SK-N-SH treated with all-trans-retinoic acid at 6 μM for 48 hours (cell line): Measurements from ENCODE around the gene FLYWCH2.

Source experiments
- ATAC-seq: fragments of 200-7000 bp; cut with Tn5 transposase; 3 replicates; pipeline ENCODE4 v1.9.1; 2020; ENCODE audit warnings: mild to moderate bottlenecking, moderate library complexity
- ARNTL ChIP-seq: fragments of 450-650 bp; formaldehyde crosslinking; IDR thresholded peaks from 2 replicates; pipeline ENCODE4 v1.5.0; 2020; ENCODE audit warnings: low read depth, mild to moderate bottlenecking, moderate library complexity, borderline replicate concordance
- GLIS3 ChIP-seq: fragments of 250-450 bp; sonication (Bioruptor Pico); IDR thresholded peaks from 2 replicates; pipeline ENCODE4 v1.5.0; 2020; ENCODE audit warnings: mild to moderate bottlenecking, moderate library complexity
- ISL1 ChIP-seq: fragments of 250-450 bp; sonication (Bioruptor Pico); IDR thresholded peaks from 2 replicates; pipeline ENCODE4 v2.1.2; 2022; ENCODE audit warnings: mild to moderate bottlenecking, moderate library complexity
- OSR1 ChIP-seq: fragments of 250-450 bp; sonication (Bioruptor Pico); IDR thresholded peaks from 2 replicates; pipeline ENCODE4 v1.8.0; 2022; ENCODE audit warnings: moderate library complexity, mild to moderate bottlenecking, inconsistent platforms
- PPARA ChIP-seq: fragments of 250-450 bp; sonication (Bioruptor Pico); IDR thresholded peaks from 2 replicates; pipeline ENCODE4 v1.5.0; 2020; ENCODE audit warnings: mild to moderate bottlenecking, borderline replicate concordance
- RARB ChIP-seq: fragments of 250-450 bp; sonication (Bioruptor Pico); IDR thresholded peaks from 2 replicates; pipeline ENCODE4 v1.8.0; 2021; ENCODE audit warnings: mild to moderate bottlenecking, moderate library complexity
- SNAI2 ChIP-seq: fragments of 250-450 bp; sonication (Bioruptor Pico); IDR thresholded peaks from 2 replicates; pipeline ENCODE4 v1.5.0; 2020; ENCODE audit warnings: mild to moderate bottlenecking, moderate library complexity
- TCF4 ChIP-seq: fragments of 250-450 bp; sonication (Bioruptor Pico); IDR thresholded peaks from 2 replicates; pipeline ENCODE4 v1.8.0; 2021; ENCODE audit warnings: mild to moderate bottlenecking, moderate library complexity, borderline replicate concordance
- TOX ChIP-seq: fragments of 250-450 bp; sonication (Bioruptor Pico); IDR thresholded peaks from 2 replicates; pipeline ENCODE4 v1.8.0; 2021; ENCODE audit warnings: mild to moderate bottlenecking, moderate library complexity, borderline replicate concordance
- ZFP3 ChIP-seq: fragments of 250-450 bp; sonication (Bioruptor Pico); IDR thresholded peaks from 2 replicates; pipeline ENCODE4 v1.5.0; 2020; ENCODE audit warnings: mild to moderate bottlenecking, moderate library complexity
- ZFP30 ChIP-seq: fragments of 450-650 bp; formaldehyde crosslinking; IDR thresholded peaks from 2 replicates; pipeline ENCODE4 v1.5.0; 2022; ENCODE audit warnings: mild to moderate bottlenecking, moderate library complexity
- ZNF565 ChIP-seq: fragments of 450-650 bp; formaldehyde crosslinking; conservative IDR thresholded peaks from 2 replicates; pipeline ENCODE4 v1.5.0; 2020; ENCODE audit warnings: low read depth, mild to moderate bottlenecking, moderate library complexity
- ZNF8 ChIP-seq: fragments of 450-650 bp; formaldehyde crosslinking; IDR thresholded peaks from 2 replicates; pipeline ENCODE4 v1.5.0; 2020; ENCODE audit warnings: mild to moderate bottlenecking, moderate library complexity
- TF ChIP-seq, protein P1 (sequence below): fragments of 250-450 bp; sonication (Bioruptor Pico); IDR thresholded peaks from 2 replicates; pipeline ENCODE4 v1.8.0; 2021; ENCODE audit warnings: low read depth, mild to moderate bottlenecking, moderate library complexity, borderline replicate concordance
- TF ChIP-seq, protein P2 (sequence below): fragments of 250-450 bp; sonication (Bioruptor Pico); IDR thresholded peaks from 2 replicates; pipeline ENCODE4 v1.5.1; 2021; ENCODE audit warnings: mild to moderate bottlenecking, moderate library complexity
- TF ChIP-seq, protein P3 (sequence below): fragments of 250-450 bp; sonication (Bioruptor Pico); IDR thresholded peaks from 2 replicates; pipeline ENCODE4 v1.8.0; 2020; ENCODE audit warnings: mild to moderate bottlenecking, moderate library complexity, borderline replicate concordance
- TF ChIP-seq, protein P4 (sequence below): fragments of 250-450 bp; sonication (Bioruptor Pico); IDR thresholded peaks from 2 replicates; pipeline ENCODE4 v1.5.1; 2020; ENCODE audit warnings: low read depth, mild to moderate bottlenecking, moderate library complexity
- TF ChIP-seq, protein P5 (sequence below): fragments of 250-450 bp; sonication (Bioruptor Pico); IDR thresholded peaks from 2 replicates; pipeline ENCODE4 v1.5.0; 2020; ENCODE audit warnings: mild to moderate bottlenecking, moderate library complexity

Gene FLYWCH2, protein sequence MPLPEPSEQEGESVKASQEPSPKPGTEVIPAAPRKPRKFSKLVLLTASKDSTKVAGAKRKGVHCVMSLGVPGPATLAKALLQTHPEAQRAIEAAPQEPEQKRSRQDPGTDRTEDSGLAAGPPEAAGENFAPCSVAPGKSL

DNA sequence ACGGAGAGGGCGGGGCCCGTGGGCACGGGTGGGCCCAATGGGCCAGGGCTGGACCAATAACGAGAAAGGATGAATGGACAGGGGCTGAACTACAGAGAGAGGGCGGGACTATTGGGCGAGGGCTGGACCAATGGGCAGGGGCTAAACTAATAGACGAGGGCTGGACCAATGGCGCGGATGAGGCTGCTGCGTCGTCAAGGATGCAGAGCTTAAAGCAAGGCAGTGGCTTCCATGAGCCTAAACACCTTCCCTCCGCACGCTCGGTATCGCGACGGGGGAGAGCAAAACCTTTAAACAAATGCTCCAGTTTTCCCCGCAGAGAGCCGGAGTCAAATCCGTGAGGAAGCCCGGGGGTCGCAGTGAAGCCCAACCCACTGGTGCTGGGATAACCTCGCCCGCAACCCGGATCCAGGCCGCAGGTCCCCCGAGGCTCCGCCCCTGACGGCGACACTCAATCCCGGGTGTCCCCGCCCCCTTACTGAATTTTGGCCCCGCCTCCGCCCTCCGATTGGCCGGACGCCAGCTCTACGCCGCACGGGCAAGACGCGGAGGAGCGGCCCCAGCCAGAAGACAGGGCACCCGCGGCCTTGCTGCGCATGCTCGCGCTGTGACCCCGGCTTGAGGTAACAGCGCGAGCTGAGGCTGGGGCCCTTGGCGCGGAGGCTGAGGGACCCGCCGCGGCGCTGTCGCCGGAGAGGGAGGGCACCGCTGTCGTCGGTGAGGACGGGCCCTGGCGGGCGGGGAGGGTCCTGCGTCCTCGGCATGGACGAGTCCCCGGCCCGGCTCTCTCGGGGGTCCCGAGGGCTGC is at the start of gene FLYWCH2:
FLYWCH2 (plus strand) TSS at position 566 of the 808 bp plus-strand sequence. CDS start 13,235 bp downstream, outside the sequence.
- peak; percentile 98 for ATAC-seq
- TF ChIP-seq ZFP30 (CRISPR knock-in tag) = no peak
- no peak for TF ChIP-seq OSR1 (CRISPR knock-in tag)
- no peak for TF ChIP-seq TCF4

DNA sequence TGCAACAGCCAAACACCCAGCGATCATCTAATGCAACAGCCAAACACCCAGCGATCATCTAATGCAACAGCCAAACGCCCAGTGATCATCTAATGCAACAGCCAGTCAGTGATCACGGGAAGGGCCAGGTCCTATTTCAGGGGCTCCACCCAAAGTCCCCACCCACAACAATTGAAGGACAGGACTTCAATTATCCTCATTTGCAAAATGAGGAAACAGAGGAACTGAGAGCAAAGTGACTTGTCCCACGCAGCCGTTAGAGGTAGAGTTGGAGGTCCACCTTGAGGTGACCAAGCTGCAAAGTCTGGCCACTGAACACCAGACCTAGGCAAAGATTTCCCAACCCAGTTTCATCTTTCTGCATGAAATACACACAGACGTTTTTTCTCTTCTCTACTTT is 49.2 kb upstream of the FLYWCH2 start:
- TF ChIP-seq PPARA (CRISPR knock-in tag) (no peak), ZFP3 (no peak), OSR1 (CRISPR knock-in tag) (no peak), ARNTL (CRISPR knock-in tag) (no peak)
- TF ChIP-seq, protein P1, sequence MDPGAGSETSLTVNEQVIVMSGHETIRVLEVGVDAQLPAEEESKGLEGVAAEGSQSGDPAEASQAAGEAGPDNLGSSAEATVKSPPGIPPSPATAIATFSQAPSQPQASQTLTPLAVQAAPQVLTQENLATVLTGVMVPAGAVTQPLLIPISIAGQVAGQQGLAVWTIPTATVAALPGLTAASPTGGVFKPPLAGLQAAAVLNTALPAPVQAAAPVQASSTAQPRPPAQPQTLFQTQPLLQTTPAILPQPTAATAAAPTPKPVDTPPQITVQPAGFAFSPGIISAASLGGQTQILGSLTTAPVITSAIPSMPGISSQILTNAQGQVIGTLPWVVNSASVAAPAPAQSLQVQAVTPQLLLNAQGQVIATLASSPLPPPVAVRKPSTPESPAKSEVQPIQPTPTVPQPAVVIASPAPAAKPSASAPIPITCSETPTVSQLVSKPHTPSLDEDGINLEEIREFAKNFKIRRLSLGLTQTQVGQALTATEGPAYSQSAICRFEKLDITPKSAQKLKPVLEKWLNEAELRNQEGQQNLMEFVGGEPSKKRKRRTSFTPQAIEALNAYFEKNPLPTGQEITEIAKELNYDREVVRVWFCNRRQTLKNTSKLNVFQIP (CRISPR knock-in tag) = no peak
- ATAC-seq = no peak

DNA sequence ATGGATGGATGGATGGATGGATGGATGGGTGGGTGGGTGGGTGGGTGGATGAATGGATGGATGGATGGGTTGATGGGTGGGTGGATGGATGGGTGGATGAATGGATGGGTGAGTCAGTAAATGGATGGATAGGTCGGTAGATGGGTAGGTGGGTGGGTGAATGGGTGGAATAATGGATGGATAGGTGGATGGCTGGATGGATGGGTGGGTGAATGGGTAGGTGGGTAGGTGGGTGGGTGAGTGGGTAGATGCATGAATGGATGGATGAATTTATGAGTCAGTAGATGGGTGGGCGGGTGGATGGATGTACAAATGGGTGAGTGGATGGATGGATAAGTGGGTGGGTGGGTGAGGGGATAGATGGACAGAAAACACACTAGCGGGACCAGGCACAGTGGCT is 48.0 kb upstream of the FLYWCH2 start:
- no peak for ATAC-seq
- TF ChIP-seq, protein P1 (CRISPR knock-in tag) = no peak
- no peak for TF ChIP-seq ZNF565
- TF ChIP-seq, protein P2, sequence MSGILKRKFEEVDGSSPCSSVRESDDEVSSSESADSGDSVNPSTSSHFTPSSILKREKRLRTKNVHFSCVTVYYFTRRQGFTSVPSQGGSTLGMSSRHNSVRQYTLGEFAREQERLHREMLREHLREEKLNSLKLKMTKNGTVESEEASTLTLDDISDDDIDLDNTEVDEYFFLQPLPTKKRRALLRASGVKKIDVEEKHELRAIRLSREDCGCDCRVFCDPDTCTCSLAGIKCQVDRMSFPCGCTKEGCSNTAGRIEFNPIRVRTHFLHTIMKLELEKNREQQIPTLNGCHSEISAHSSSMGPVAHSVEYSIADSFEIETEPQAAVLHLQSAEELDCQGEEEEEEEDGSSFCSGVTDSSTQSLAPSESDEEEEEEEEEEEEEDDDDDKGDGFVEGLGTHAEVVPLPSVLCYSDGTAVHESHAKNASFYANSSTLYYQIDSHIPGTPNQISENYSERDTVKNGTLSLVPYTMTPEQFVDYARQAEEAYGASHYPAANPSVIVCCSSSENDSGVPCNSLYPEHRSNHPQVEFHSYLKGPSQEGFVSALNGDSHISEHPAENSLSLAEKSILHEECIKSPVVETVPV = no peak
- no peak for TF ChIP-seq RARB (CRISPR knock-in tag)
- no peak for TF ChIP-seq ZFP30 (CRISPR knock-in tag)
- TF ChIP-seq, protein P3, sequence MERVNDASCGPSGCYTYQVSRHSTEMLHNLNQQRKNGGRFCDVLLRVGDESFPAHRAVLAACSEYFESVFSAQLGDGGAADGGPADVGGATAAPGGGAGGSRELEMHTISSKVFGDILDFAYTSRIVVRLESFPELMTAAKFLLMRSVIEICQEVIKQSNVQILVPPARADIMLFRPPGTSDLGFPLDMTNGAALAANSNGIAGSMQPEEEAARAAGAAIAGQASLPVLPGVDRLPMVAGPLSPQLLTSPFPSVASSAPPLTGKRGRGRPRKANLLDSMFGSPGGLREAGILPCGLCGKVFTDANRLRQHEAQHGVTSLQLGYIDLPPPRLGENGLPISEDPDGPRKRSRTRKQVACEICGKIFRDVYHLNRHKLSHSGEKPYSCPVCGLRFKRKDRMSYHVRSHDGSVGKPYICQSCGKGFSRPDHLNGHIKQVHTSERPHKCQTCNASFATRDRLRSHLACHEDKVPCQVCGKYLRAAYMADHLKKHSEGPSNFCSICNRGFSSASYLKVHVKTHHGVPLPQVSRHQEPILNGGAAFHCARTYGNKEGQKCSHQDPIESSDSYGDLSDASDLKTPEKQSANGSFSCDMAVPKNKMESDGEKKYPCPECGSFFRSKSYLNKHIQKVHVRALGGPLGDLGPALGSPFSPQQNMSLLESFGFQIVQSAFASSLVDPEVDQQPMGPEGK (CRISPR knock-in tag) = no peak
- no peak for TF ChIP-seq TOX (CRISPR knock-in tag)
- no peak for TF ChIP-seq TCF4
- TF ChIP-seq PPARA (CRISPR knock-in tag) = no peak
- TF ChIP-seq, protein P4, sequence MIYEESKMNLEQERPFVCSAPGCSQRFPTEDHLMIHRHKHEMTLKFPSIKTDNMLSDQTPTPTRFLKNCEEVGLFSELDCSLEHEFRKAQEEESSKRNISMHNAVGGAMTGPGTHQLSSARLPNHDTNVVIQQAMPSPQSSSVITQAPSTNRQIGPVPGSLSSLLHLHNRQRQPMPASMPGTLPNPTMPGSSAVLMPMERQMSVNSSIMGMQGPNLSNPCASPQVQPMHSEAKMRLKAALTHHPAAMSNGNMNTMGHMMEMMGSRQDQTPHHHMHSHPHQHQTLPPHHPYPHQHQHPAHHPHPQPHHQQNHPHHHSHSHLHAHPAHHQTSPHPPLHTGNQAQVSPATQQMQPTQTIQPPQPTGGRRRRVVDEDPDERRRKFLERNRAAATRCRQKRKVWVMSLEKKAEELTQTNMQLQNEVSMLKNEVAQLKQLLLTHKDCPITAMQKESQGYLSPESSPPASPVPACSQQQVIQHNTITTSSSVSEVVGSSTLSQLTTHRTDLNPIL (CRISPR knock-in tag) = no peak

DNA sequence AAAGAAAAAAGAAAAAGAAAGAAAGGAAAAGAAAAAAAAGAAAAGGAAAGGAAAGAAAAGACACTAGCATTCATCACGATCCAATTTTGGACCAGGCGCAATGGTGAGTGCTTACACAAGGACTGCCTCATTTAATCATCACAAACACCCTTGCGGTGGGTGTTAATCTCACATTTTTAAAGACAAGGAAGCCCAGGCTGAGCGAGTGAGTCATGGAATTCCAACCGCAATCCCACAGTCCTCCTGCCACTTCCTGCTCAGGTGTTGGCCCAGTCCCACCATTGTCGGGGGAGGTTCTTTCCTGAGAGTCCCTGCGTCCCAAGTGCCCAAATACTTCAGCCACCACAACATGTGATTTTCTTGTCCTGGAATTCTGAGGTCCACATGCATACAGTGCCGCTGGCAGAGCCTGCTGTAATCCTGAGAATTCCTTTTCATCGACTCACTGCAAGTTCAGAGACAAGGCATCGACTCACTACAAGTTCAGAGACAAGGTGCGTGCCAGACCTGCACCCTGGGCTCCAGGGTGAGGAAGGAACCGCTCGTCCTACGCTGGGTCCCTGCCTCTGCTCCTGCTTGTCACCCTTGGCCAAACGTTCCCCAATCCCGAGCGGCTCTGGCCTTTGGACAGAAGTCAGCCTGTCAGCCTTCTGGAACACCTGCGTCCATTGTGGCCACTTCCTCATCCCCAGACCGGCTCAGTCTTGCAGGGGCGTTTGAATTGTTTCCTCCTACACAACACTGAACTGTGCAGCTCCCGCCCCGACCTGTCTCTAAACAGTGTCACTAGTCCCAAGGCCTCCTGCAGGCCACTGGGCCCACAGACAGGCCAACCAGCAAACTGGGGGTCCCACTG is 47.1 kb upstream of the FLYWCH2 start:
- TF ChIP-seq ZFP3 (no peak), OSR1 (CRISPR knock-in tag) (0 out of 2 replicates have a peak, but pooled peaks have one; percentile 40), ISL1 (CRISPR knock-in tag) (no peak), GLIS3 (no peak), ZNF565 (no peak), ZNF8 (CRISPR knock-in tag) (no peak), SNAI2 (CRISPR knock-in tag) (no peak)
- TF ChIP-seq, protein P3 (CRISPR knock-in tag) = peak; percentile 86; the same call in 1 of the 2 replicates
- TF ChIP-seq, protein P5, sequence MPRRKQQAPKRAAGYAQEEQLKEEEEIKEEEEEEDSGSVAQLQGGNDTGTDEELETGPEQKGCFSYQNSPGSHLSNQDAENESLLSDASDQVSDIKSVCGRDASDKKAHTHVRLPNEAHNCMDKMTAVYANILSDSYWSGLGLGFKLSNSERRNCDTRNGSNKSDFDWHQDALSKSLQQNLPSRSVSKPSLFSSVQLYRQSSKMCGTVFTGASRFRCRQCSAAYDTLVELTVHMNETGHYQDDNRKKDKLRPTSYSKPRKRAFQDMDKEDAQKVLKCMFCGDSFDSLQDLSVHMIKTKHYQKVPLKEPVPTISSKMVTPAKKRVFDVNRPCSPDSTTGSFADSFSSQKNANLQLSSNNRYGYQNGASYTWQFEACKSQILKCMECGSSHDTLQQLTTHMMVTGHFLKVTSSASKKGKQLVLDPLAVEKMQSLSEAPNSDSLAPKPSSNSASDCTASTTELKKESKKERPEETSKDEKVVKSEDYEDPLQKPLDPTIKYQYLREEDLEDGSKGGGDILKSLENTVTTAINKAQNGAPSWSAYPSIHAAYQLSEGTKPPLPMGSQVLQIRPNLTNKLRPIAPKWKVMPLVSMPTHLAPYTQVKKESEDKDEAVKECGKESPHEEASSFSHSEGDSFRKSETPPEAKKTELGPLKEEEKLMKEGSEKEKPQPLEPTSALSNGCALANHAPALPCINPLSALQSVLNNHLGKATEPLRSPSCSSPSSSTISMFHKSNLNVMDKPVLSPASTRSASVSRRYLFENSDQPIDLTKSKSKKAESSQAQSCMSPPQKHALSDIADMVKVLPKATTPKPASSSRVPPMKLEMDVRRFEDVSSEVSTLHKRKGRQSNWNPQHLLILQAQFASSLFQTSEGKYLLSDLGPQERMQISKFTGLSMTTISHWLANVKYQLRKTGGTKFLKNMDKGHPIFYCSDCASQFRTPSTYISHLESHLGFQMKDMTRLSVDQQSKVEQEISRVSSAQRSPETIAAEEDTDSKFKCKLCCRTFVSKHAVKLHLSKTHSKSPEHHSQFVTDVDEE (CRISPR knock-in tag) = no peak
- peak; percentile 79 for ATAC-seq
